IgD-negative memory B cell (primary cell): ENCODE data around the gene SCNN1A. TPM values are rescaled to one million over a fixed set of nuclear protein-coding genes. Genes with fewer than 3 reads are reported as not detected.

Experiments
- H3K27ac Mint-ChIP-seq, 3 donors: one replicate each; pipeline ENCODE4 v1.8.0; 2020 to 2022; ENCODE audit warnings: mild to moderate bottlenecking in 3 of 3, mixed read lengths in 3 of 3, moderate library complexity in 1 of 3
- H3K27me3 Mint-ChIP-seq: one replicate; pipeline ENCODE4 v1.8.0; 2021; ENCODE audit warnings: mixed read lengths
- H3K36me3 Mint-ChIP-seq: one replicate; pipeline ENCODE4 v1.8.0; 2020; ENCODE audit warnings: mild to moderate bottlenecking, mixed read lengths
- H3K4me1 Mint-ChIP-seq, 3 donors: one replicate each; pipeline ENCODE4 v1.8.0; 2020 to 2022; ENCODE audit warnings: mixed read lengths in 3 of 3, mild to moderate bottlenecking in 1 of 3
- H3K4me3 Mint-ChIP-seq, 4 donors: one replicate each; pipeline ENCODE4 v1.8.0; 2020 to 2022; ENCODE audit warnings: mild to moderate bottlenecking in 4 of 4, mixed read lengths in 4 of 4, moderate library complexity in 3 of 4
- H3K9me3 Mint-ChIP-seq, 3 donors: one replicate each; pipeline ENCODE4 v1.8.0; 2020 to 2021; ENCODE audit warnings: mixed read lengths in 3 of 3, mild to moderate bottlenecking in 1 of 3
- polyA plus RNA-seq: library from polyadenylated mRNA; unstranded; fragments of 300-500 nt; fragmentation: Illumina TruSeq; gene quantifications from one replicate; pipeline ENCODE4 v1.2.3, GENCODE V29; 2021

Gene SCNN1A
- polyA plus RNA-seq, 1 donor from 2014 or later = not detected

DNA sequence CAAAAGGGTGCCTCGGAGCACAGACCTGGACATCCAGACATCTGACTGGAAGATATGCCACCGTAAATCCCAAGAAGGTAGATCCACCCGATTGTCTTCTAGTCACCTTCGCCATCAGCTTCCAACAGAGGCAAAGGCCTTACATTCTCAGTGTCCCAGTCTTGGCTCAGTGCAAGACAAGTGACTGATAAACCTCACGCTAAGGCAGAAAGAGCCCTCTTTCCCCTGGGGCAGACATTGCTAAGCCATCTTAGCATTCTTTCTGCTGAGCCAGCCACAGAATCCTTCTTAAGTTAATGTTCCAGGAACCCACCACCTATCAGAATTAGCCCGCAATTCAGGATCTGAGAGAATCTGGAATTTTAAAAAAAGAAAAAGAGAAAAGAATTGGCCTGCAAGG, 69.2 kb downstream of the SCNN1A start:
- Mint-ChIP-seq H3K27ac (peak overlapping the region in 1 of 3 donors; percentile 76), H3K36me3 (no peaks in the 10 kb centered on the region), H3K4me3 (no peak overlapping the region), H3K4me1 (peaks cover 0 to under 1% (median 0%) of the 10 kb centered on the region in 3 donors), H3K27me3 (peaks cover 29% of the 10 kb centered on the region), H3K9me3 (no peaks in the 10 kb centered on the region)

DNA sequence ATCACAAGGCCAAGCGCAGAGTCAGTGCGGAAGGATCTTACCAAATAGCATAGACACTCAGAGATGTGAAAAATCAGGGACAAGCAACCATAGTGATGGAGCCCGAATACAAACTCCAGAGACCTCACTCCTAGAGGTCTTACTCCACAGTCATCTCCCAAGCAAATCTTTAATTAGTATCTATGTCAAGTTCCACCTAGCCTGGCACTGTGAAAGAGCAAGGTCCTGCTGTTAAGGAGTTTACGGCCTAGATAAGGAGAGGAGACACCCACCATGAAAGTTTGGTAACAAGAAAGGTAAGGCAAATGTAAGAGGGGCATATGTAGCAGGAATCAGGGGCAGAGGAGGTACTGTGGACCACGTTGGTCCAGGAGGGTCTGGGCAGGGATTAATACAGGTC, 72.3 kb downstream of the SCNN1A start:
- H3K36me3 Mint-ChIP-seq = no peaks in the 10 kb centered on the region

DNA sequence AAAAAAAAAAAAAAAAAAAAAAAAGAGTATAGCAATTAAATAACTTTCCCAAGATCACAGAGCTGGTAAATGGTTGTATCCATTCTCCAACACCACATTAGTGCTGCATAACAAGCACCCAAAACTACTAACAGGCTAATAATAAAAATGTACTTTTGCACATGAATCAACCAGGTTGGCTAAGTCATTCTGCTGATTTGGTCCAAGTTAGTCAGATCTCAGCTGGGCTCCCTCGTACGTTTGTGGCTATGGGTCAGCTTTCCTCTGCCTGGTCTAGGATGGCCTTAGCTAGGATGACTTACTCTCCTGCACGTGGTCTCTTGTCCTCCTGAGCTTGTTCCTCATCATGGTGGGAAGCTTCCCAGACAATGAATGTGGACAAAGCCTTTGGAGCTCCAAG, 72.7 kb downstream of the SCNN1A start:
- Mint-ChIP-seq H3K9me3 (no peaks in the 10 kb centered on the region), H3K36me3 (no peaks in the 10 kb centered on the region), H3K4me1 (peaks cover 3 to 9% (median 6%) of the 10 kb centered on the region in 3 donors), H3K4me3 (no peak overlapping the region), H3K27ac (no peak overlapping the region), H3K27me3 (peaks cover 32% of the 10 kb centered on the region)

More for the DNA sequence above, 72.3 kb downstream of the SCNN1A start:
- Mint-ChIP-seq H3K9me3 (no peaks in the 10 kb centered on the region), H3K4me3 (no peak overlapping the region), H3K27ac (no peak overlapping the region), H3K4me1 (peaks cover 3 to 9% (median 6%) of the 10 kb centered on the region in 3 donors), H3K27me3 (peaks cover 31% of the 10 kb centered on the region)

DNA sequence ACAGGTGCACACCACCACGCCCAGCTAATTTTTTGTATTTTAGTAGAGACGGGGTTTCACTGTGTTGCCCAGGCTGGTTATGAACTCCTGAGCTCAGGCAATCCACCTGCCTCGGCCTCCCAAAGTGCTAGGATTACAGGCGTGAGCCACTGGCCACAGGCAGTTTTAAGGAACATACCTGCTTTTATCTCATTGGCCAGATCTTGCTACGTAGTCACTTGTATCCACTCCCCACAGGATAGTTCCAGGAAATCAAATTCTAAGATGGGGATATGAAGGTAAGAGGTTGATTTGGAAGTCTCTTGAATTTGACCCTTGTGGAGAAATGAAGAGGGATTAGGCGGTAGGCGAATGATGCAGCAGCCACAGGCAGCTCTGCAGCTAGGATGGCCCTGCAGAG, 73.6 kb downstream of the SCNN1A start:
- Mint-ChIP-seq H3K27ac (no peak overlapping the region), H3K9me3 (no peaks in the 10 kb centered on the region), H3K36me3 (no peaks in the 10 kb centered on the region), H3K27me3 (peaks cover 32% of the 10 kb centered on the region), H3K4me1 (peaks cover 3 to 9% (median 6%) of the 10 kb centered on the region in 3 donors), H3K4me3 (no peak overlapping the region)

DNA sequence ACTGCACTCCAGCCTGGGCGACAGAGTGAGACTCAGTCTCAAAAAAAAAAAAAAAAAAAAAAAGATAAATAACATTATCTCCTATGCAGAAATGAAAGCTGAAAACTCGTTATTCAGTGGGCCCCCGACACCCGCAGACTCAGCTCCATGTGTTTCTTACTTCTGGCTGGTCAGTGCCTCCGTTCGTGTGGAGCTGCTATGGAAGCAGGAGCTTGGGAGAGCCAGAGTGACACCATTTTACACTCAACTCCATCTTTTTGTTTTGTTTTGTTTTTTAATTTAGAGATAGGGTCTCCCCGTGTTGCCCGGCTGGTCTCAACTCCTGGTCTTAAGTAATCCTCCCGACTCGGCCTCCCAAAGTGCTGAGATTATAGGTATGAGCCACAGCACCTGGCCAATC, 78.2 kb downstream of the SCNN1A start:
- Mint-ChIP-seq H3K27ac (no peak overlapping the region), H3K9me3 (no peaks in the 10 kb centered on the region), H3K4me1 (peaks cover 3 to 10% (median 6%) of the 10 kb centered on the region in 3 donors), H3K27me3 (peaks cover 28% of the 10 kb centered on the region), H3K36me3 (no peaks in the 10 kb centered on the region), H3K4me3 (no peak overlapping the region)

Other genes starting within 250 kb of the SCNN1A start
- 9.6 TPM for gene CD9, start 175.2 kb downstream of the SCNN1A start, polyA plus RNA-seq
- not detected for gene PLEKHG6, start 64.9 kb downstream of the SCNN1A start, polyA plus RNA-seq
- 2.4 TPM for gene TNFRSF1A, start 33.5 kb downstream of the SCNN1A start, polyA plus RNA-seq
- not detected for gene LTBR, start 8.6 kb upstream of the SCNN1A start, polyA plus RNA-seq
- gene CD27, start 69.4 kb upstream of the SCNN1A start, polyA plus RNA-seq = 264 TPM
- 125 TPM for gene TAPBPL, start 76.5 kb upstream of the SCNN1A start, polyA plus RNA-seq
- gene VAMP1, start 95.1 kb upstream of the SCNN1A start, polyA plus RNA-seq = 8.1 TPM
- gene MRPL51, start 117.7 kb upstream of the SCNN1A start, polyA plus RNA-seq = 165 TPM
- gene NCAPD2, start 118.5 kb upstream of the SCNN1A start, polyA plus RNA-seq = 21.1 TPM
- gene GAPDH, start 159.0 kb upstream of the SCNN1A start, polyA plus RNA-seq = 1,479 TPM
- 12.3 TPM for gene IFFO1, start 180.5 kb upstream of the SCNN1A start, polyA plus RNA-seq
- gene NOP2, start 192.7 kb upstream of the SCNN1A start, polyA plus RNA-seq = 24.9 TPM
- 55.2 TPM for gene CHD4, start 231.8 kb upstream of the SCNN1A start, polyA plus RNA-seq